HepG2 (cell line): Measurements from ENCODE around the gene COL13A1. TPM values are rescaled to one million over a fixed set of nuclear protein-coding genes. Genes with fewer than 3 reads are reported as not detected.

ENCODE experiments used
- ATAC-seq: fragments of 200-7000 bp; cut with Tn5 transposase; 3 replicates; pipeline ENCODE4 v1.9.1; 2020; ENCODE audit warnings: mild to moderate bottlenecking, moderate library complexity
- BruUV-seq: library from RNA; stranded (reverse); fragments of 400-500 nt; replicated peaks from 2 replicates; lab custom pipeline; 2021; lab: Mats Ljungman, UMichigan
- CTCF ChIA-PET: fragments of 300-600 bp; formaldehyde crosslinking; extraction: SDS; loops from one replicate; lab custom pipeline; 2021; ENCODE audit warnings: low total read pairs, inconsistent platforms, low intra/inter-chr PET ratio; lab: Yijun Ruan, JAX
- POLR2A ChIA-PET: fragments of 350-600 bp; sonication (Branson Sonifier 250); formaldehyde crosslinking; loops from one replicate; lab custom pipeline; 2020; ENCODE audit warnings: antibody characterized with exemption, inconsistent platforms; lab: Yijun Ruan, JAX
- DNase-seq: peaks from one replicate; pipeline ENCODE4 v3.0.0-alpha.2; 2015; ENCODE audit warnings: low spot score
- FAIRE-seq: peaks from 3 replicates; lab custom pipeline; 2011; peaks lifted over from hg19 to GRCh38; lab: Jason Lieb, UNC
- H2AFZ ChIP-seq: one replicate; pipeline ENCODE4 v1.6.1; 2011; ENCODE audit warnings: low read length, inconsistent platforms
- H3K27ac ChIP-seq: fragments of 300-600 bp; 3 replicates; pipeline ENCODE4 v1.8.0; 2011; ENCODE audit warnings: mixed run types, mild to moderate bottlenecking, mixed read lengths, low read length, inconsistent platforms; ENCODE audit not compliant: insufficient read depth; ENCODE audit errors: extremely low read length
- H3K27me3 ChIP-seq, 2 experiments: fragments of 200-600 bp in 1 of 2; 2 replicates in 1 of 2; 3 replicates in 1 of 2; pipeline versions ENCODE4 v1.6.0 to v1.8.0; 2011; ENCODE audit warnings: low read length in 2 of 2, mild to moderate bottlenecking in 2 of 2, moderate library complexity in 2 of 2, inconsistent platforms in 1 of 2; ENCODE audit not compliant: insufficient read depth in 2 of 2, control insufficient read depth in 1 of 2
- H3K36me3 ChIP-seq, 2 experiments: fragments of 200-600 bp in 1 of 2; replicated peaks in 1 of 2; 2 replicates in 1 of 2; 3 replicates in 1 of 2; pipeline versions ENCODE4 v1.5.1 to v1.8.0; 2011; ENCODE audit warnings: low read length in 2 of 2, inconsistent platforms in 1 of 2; ENCODE audit not compliant: insufficient read depth in 2 of 2, control insufficient read depth in 1 of 2
- H3K4me1 ChIP-seq: 2 replicates; pipeline ENCODE4 v1.5.1; 2012; ENCODE audit warnings: low read length, inconsistent platforms; ENCODE audit not compliant: insufficient read depth
- H3K4me2 ChIP-seq: 2 replicates; pipeline ENCODE4 v1.6.0; 2011; ENCODE audit warnings: low read depth, low read length, inconsistent platforms
- H3K4me3 ChIP-seq, 3 experiments: fragments of 200-600 bp in 1 of 3; sonication (generic), shearing (Covaris generic) in 1 of 3; replicated peaks in 1 of 3; 2 replicates each; pipeline ENCODE4 v1.5.1; 2011 to 2016; ENCODE audit warnings: low read length in 3 of 3, inconsistent platforms in 2 of 3, low read depth in 2 of 3, mild to moderate bottlenecking in 2 of 3, control low read depth in 1 of 3, mixed read lengths in 1 of 3; ENCODE audit not compliant: insufficient read depth in 1 of 3
- H3K79me2 ChIP-seq: one replicate; pipeline ENCODE4 v1.6.1; 2011; ENCODE audit warnings: low read length, inconsistent platforms; ENCODE audit not compliant: insufficient read depth
- H3K9ac ChIP-seq: 2 replicates; pipeline ENCODE4 v1.6.0; 2011; ENCODE audit warnings: mild to moderate bottlenecking, low read depth, low read length, inconsistent platforms; ENCODE audit not compliant: insufficient read depth
- H3K9me3 ChIP-seq: 2 replicates; pipeline ENCODE4 v1.5.1; 2012; ENCODE audit warnings: mild to moderate bottlenecking, low read length
- H4K20me1 ChIP-seq: 2 replicates; pipeline ENCODE4 v1.6.0; 2011; ENCODE audit warnings: inconsistent platforms, mild to moderate bottlenecking, low read length, moderate library complexity; ENCODE audit not compliant: insufficient read depth
- BATF2 ChIP-seq: sonication (generic); formaldehyde crosslinking; IDR thresholded peaks from 2 replicates; pipeline ENCODE4 v1.8.0; 2022; ENCODE audit warnings: mild to moderate bottlenecking, missing genetic modification reagents, moderate library complexity
- DMTF1 ChIP-seq: sonication (generic); formaldehyde crosslinking; IDR thresholded peaks from 2 replicates; pipeline ENCODE4 v1.4.0; 2020; ENCODE audit warnings: mild to moderate bottlenecking, missing genetic modification reagents
- MAFF ChIP-seq: IDR thresholded peaks from 2 replicates; pipeline ENCODE4 v1.6.1; 2011; ENCODE audit warnings: low read depth, low read length, improper control_type of control experiment
- MIXL1 ChIP-seq: IDR thresholded peaks from 2 replicates; pipeline ENCODE4 v1.6.1; 2016
- NFE2L1 ChIP-seq: sonication (generic); formaldehyde crosslinking; IDR thresholded peaks from 2 replicates; pipeline ENCODE4 v1.4.0; 2020; ENCODE audit warnings: missing genetic modification reagents, mild to moderate bottlenecking, borderline replicate concordance
- PLRG1 ChIP-seq: fragments of 450-650 bp; conservative IDR thresholded peaks from 2 replicates; pipeline ENCODE4 v1.6.1; 2016
- RAD51 ChIP-seq: fragments of 450-650 bp; IDR thresholded peaks from 2 replicates; pipeline ENCODE4 v1.6.1; 2016; ENCODE audit warnings: borderline replicate concordance
- TARDBP ChIP-seq: sonication (generic); formaldehyde crosslinking; IDR thresholded peaks from 2 replicates; pipeline ENCODE4 v1.8.0; 2022; ENCODE audit warnings: mild to moderate bottlenecking, missing genetic modification reagents
- YEATS2 ChIP-seq: sonication (generic); formaldehyde crosslinking; IDR thresholded peaks from 2 replicates; pipeline ENCODE4 v1.4.0; 2020; ENCODE audit warnings: missing genetic modification reagents, borderline replicate concordance
- ZEB1 ChIP-seq: IDR thresholded peaks from 2 replicates; pipeline ENCODE4 v1.6.1; 2012; ENCODE audit warnings: mild to moderate bottlenecking, low read depth, inconsistent platforms; ENCODE audit not compliant: insufficient replicate concordance
- ZNF230 ChIP-seq: sonication (generic); formaldehyde crosslinking; IDR thresholded peaks from 2 replicates; pipeline ENCODE4 v1.4.0; 2020; ENCODE audit warnings: mild to moderate bottlenecking, missing genetic modification reagents
- ZNF234 ChIP-seq: sonication (generic); formaldehyde crosslinking; conservative IDR thresholded peaks from 2 replicates; pipeline ENCODE4 v1.5.1; 2020; ENCODE audit warnings: mild to moderate bottlenecking, missing genetic modification reagents
- ZNF282 ChIP-seq: fragments of 450-650 bp; IDR thresholded peaks from 2 replicates; pipeline ENCODE4 v1.6.1; 2018; ENCODE audit not compliant: partially characterized antibody
- ZNF318 ChIP-seq: sonication (generic); formaldehyde crosslinking; IDR thresholded peaks from 2 replicates; pipeline ENCODE4 v1.4.0; 2020; ENCODE audit warnings: mild to moderate bottlenecking, missing genetic modification reagents
- ZNF572 ChIP-seq: sonication (generic); formaldehyde crosslinking; IDR thresholded peaks from 2 replicates; pipeline ENCODE4 v1.5.1; 2020; ENCODE audit warnings: mild to moderate bottlenecking, missing genetic modification reagents
- ZSCAN29 ChIP-seq: sonication (generic); formaldehyde crosslinking; conservative IDR thresholded peaks from 2 replicates; pipeline ENCODE4 v1.4.0; 2020; ENCODE audit warnings: mild to moderate bottlenecking, missing genetic modification reagents
- WGBS: methylation state at CpG from one replicate; pipeline ENCODE4 v1.1.6; 2017; ENCODE audit warnings: low lambda C conversion rate; 5-methylcytosine and 5-hydroxymethylcytosine counted together
- in situ Hi-C: cut with HindIII; loops from 2 replicates; pipeline ENCODE4 v1.10.0; 2017; ENCODE audit warnings: low pct_unique_long_range_greater_than_20kb; ENCODE audit not compliant: extremely low pct_ligation_motif_present
- intact Hi-C: fragments of 100-400 bp; cut with micrococcal nuclease; formaldehyde crosslinking; loops from one replicate; pipeline ENCODE4 v1.10.0; 2022; ENCODE audit not compliant: unreplicated experiment
- polyA plus RNA-seq, 8 experiments: library from polyadenylated mRNA; depleted of rRNA in 3 of 8; stranded (reverse) in 7 of 8; unstranded in 1 of 8; fragments of >200 nt; fragmentation: Illumina TruSeq in 4 of 8; extraction: Trizol in 4 of 8; gene quantifications; 2 replicates each; pipeline versions ENCODE4 v1.2.1 to v1.2.3, GENCODE V29; 2011 to 2016; ENCODE audit warnings: low read depth in 4 of 8, missing spikeins in 1 of 8, mixed read lengths in 1 of 8; ENCODE audit not compliant: insufficient read depth in 1 of 8
- total RNA-seq, 5 experiments: library from RNA; depleted of rRNA; stranded (reverse); fragments of >200 nt; fragmentation: Illumina TruSeq; extraction: Trizol; gene quantifications; 2 replicates each; pipeline ENCODE4 v1.2.3, GENCODE V29; 2016; ENCODE audit warnings: low read depth in 1 of 5

Gene COL13A1
- total and polyA plus RNA-seq, 2 of the 13 experiments (the other 11 are each of a cell fraction or from before 2014, with no cell fraction given), result 0.07 TPM; not detected in 1

GRCh38 chr10:69813632-69814031 lies 11.9 kb downstream of the COL13A1 start:
- H3K4me2 ChIP-seq, result no peak overlapping the region
- no peak overlapping the region for H3K4me3 ChIP-seq
- DNase-seq (no peak), FAIRE-seq (no peak), ATAC-seq (no peak)
- H3K9ac ChIP-seq, result no peak overlapping the region
- peaks cover 2 to 17% of the 10 kb centered on the region in 2 experiments; a peak in 2 of 5 replicates for H3K27me3 ChIP-seq
- H2AFZ ChIP-seq, result no peak overlapping the region
- no peak overlapping the region for H3K27ac ChIP-seq
- in situ Hi-C loops, result no loop called here
- H3K79me2 ChIP-seq, result no peaks in the 10 kb centered on the region
- WGBS, result no CpG with 5 or more reads among the region's 4 CpGs
- ChIA-PET CTCF (no interaction called here), POLR2A (no interaction called here)
- no peaks in the 10 kb centered on the region for H3K9me3 ChIP-seq
- H3K4me1 ChIP-seq, result no peaks in the 10 kb centered on the region
- H3K36me3 ChIP-seq, result no peaks in the 10 kb centered on the region
- BruUV-seq, result no TSS peak
- no peaks in the 10 kb centered on the region for H4K20me1 ChIP-seq
- intact Hi-C loops, result no loop called here
- TF ChIP-seq YEATS2 (no peak), ZEB1 (no peak), MIXL1 (CRISPR knock-in tag) (no peak), DMTF1 (CRISPR knock-in tag) (no peak), ZNF230 (CRISPR knock-in tag) (no peak), ZNF572 (no peak), ZNF318 (CRISPR knock-in tag) (no peak), MAFF (no peak), NFE2L1 (CRISPR knock-in tag) (no peak), ZSCAN29 (CRISPR knock-in tag) (no peak), RAD51 (no peak), BATF2 (CRISPR knock-in tag) (no peak), ZNF282 (no peak), TARDBP (CRISPR knock-in tag) (no peak), ZNF234 (CRISPR knock-in tag) (no peak), PLRG1 (no peak)
